Measurements from ENCODE around the gene KRT6C. TPM values are rescaled to one million over a fixed set of nuclear protein-coding genes. Genes with fewer than 3 reads are reported as not detected.
"Not testable (repeated sequence)": the region's sequence is repeated elsewhere in the genome, so short reads cannot be mapped to it uniquely, and the experiment has no call there.

Gene KRT6C
- total and polyA plus RNA-seq, 2 experiments from 2014 or later = not detected

- 88 to 89% methylated on average over 7 of the region's 7 CpGs for WGBS, 2 experiments (ENCODE audit: low coverage in 1 of 2, low lambda C conversion rate in 2 of 2, missing lambda C conversion rate in 2 of 2)
- TF ChIP-seq EZH2 (IDR thresholded peaks at IDR 0.05; ENCODE audit: insufficient read depth, poor library complexity, severe bottlenecking) (no peak), EZH2phosphoT487 (IDR thresholded peaks at IDR 0.05; ENCODE audit: insufficient read depth, low read depth) (no peak)
- Histone ChIP-seq H3K4me2 (ENCODE audit: unreplicated experiment) (no peak overlapping the region), H3K79me2 (ENCODE audit: insufficient read depth) (no peaks in the 10 kb centered on the region), H3K27ac (no peak overlapping the region), H3K9me2 (ENCODE audit: insufficient read depth) (no peaks in the 10 kb centered on the region), H3K9me3 (ENCODE audit: low read depth) (no peaks in the 10 kb centered on the region), H3K4me1 (ENCODE audit: insufficient read depth) (peaks cover 30% of the 10 kb centered on the region), H2AFZ (no peak overlapping the region), H3F3A (ENCODE audit: insufficient read depth) (peaks cover 20% of the 10 kb centered on the region), H4K20me1 (ENCODE audit: insufficient read depth) (no peaks in the 10 kb centered on the region), H3K36me3 (ENCODE audit: low read depth) (no peaks in the 10 kb centered on the region), H3K27me3 (replicated peaks; ENCODE audit: insufficient read depth) (no peaks in the 10 kb centered on the region), H3K9ac (no peak overlapping the region), H3K4me3 (no peak overlapping the region)
- peak; percentile 9 for DNase-seq
- in situ Hi-C loops (cut with MboI) = no loop called here
Measured at GRCh38 chr12:52501490-52501889, 27.9 kb upstream of the KRT6C start.

GRCh38 chr12:52500574-52500973 lies 27.0 kb upstream of the KRT6C start:
- peak overlapping the region; percentile 14 for H3K27ac ChIP-seq
- DNase-seq; H3K9ac ChIP-seq; H3K27me3 ChIP-seq (replicated peaks; ENCODE audit: insufficient read depth); H3K9me2 ChIP-seq (ENCODE audit: insufficient read depth); in situ Hi-C loops (cut with MboI); H3K4me3 ChIP-seq; H3K79me2 ChIP-seq (ENCODE audit: insufficient read depth); H3K36me3 ChIP-seq (ENCODE audit: low read depth); H2AFZ ChIP-seq; H3K4me2 ChIP-seq (ENCODE audit: unreplicated experiment); H4K20me1 ChIP-seq (ENCODE audit: insufficient read depth); H3K9me3 ChIP-seq (ENCODE audit: low read depth): not testable (repeated sequence)
- peaks cover 28% of the 10 kb centered on the region for H3F3A ChIP-seq (ENCODE audit: insufficient read depth)
- 65 to 71% methylated on average over 6 of the region's 6 CpGs for WGBS, 2 experiments (ENCODE audit: low coverage in 1 of 2, low lambda C conversion rate in 2 of 2, missing lambda C conversion rate in 2 of 2)
- H3K4me1 ChIP-seq (ENCODE audit: insufficient read depth) = peaks cover 40% of the 10 kb centered on the region

GRCh38 chr12:52499806-52500560 lies 26.4 kb upstream of the KRT6C start:
- no peak overlapping the region for H2AFZ ChIP-seq
- H3K27me3 ChIP-seq (replicated peaks; ENCODE audit: insufficient read depth) = no peaks in the 10 kb centered on the region
- no peaks in the 10 kb centered on the region for H3K9me2 ChIP-seq (ENCODE audit: insufficient read depth)
- WGBS, 2 experiments (ENCODE audit: low coverage in 1 of 2, low lambda C conversion rate in 2 of 2, missing lambda C conversion rate in 2 of 2) = 65 to 66% methylated on average over 5 of the region's 5 CpGs
- peaks cover 45% of the 10 kb centered on the region for H3K4me1 ChIP-seq (ENCODE audit: insufficient read depth)
- no peaks in the 10 kb centered on the region for H3K36me3 ChIP-seq (ENCODE audit: low read depth)
- H3K9ac ChIP-seq = no peak overlapping the region; the same call in 1 of the 2 replicates
- H3K9me3 ChIP-seq (ENCODE audit: low read depth) = no peaks in the 10 kb centered on the region
- peaks cover 34% of the 10 kb centered on the region for H3F3A ChIP-seq (ENCODE audit: insufficient read depth)
- no peaks in the 10 kb centered on the region for H3K79me2 ChIP-seq (ENCODE audit: insufficient read depth)
- in situ Hi-C loops (cut with MboI) = no loop called here
- no peak overlapping the region for H3K4me3 ChIP-seq
- no peaks in the 10 kb centered on the region for H4K20me1 ChIP-seq (ENCODE audit: insufficient read depth)
- peak overlapping the region; percentile 22 for H3K4me2 ChIP-seq (ENCODE audit: unreplicated experiment)
- H3K27ac ChIP-seq = peak overlapping the region; percentile 14
- TF ChIP-seq EZH2phosphoT487 (IDR thresholded peaks at IDR 0.05; ENCODE audit: insufficient read depth, low read depth) = no peak
- DNase-seq = peak; percentile 77

- H3K27me3 ChIP-seq (replicated peaks; ENCODE audit: insufficient read depth) = no peaks in the 10 kb centered on the region
- H3F3A ChIP-seq (ENCODE audit: insufficient read depth) = peaks cover 39% of the 10 kb centered on the region
- WGBS, 2 experiments (ENCODE audit: low coverage in 1 of 2, low lambda C conversion rate in 2 of 2, missing lambda C conversion rate in 2 of 2) = 38 to 58% methylated on average over 1 of the region's 1 CpG
- H4K20me1 ChIP-seq (ENCODE audit: insufficient read depth) = no peaks in the 10 kb centered on the region
- no peak overlapping the region for H3K9ac ChIP-seq
- H3K4me1 ChIP-seq (ENCODE audit: insufficient read depth) = peaks cover 56% of the 10 kb centered on the region
- TF ChIP-seq EZH2 (IDR thresholded peaks at IDR 0.05; ENCODE audit: insufficient read depth, poor library complexity, severe bottlenecking) (no peak), EZH2phosphoT487 (IDR thresholded peaks at IDR 0.05; ENCODE audit: insufficient read depth, low read depth) (no peak)
- in situ Hi-C loops (cut with MboI) = no loop called here
- no peaks in the 10 kb centered on the region for H3K36me3 ChIP-seq (ENCODE audit: low read depth)
- H3K9me3 ChIP-seq (ENCODE audit: low read depth) = no peaks in the 10 kb centered on the region
- no peaks in the 10 kb centered on the region for H3K79me2 ChIP-seq (ENCODE audit: insufficient read depth)
- H3K9me2 ChIP-seq (ENCODE audit: insufficient read depth) = no peaks in the 10 kb centered on the region
- no peak overlapping the region for H3K27ac ChIP-seq
- no peak for DNase-seq
- H3K4me2 ChIP-seq (ENCODE audit: unreplicated experiment) = no peak overlapping the region
- H2AFZ ChIP-seq = no peak overlapping the region
- no peak overlapping the region for H3K4me3 ChIP-seq
Measured at GRCh38 chr12:52498946-52499345, 25.3 kb upstream of the KRT6C start.

- Histone ChIP-seq H3K9ac (no peak overlapping the region), H3K9me3 (ENCODE audit: low read depth) (no peaks in the 10 kb centered on the region), H3K4me1 (ENCODE audit: insufficient read depth) (peaks cover 62% of the 10 kb centered on the region), H4K20me1 (ENCODE audit: insufficient read depth) (no peaks in the 10 kb centered on the region), H3K79me2 (ENCODE audit: insufficient read depth) (no peaks in the 10 kb centered on the region), H3K9me2 (ENCODE audit: insufficient read depth) (no peaks in the 10 kb centered on the region), H3K27me3 (replicated peaks; ENCODE audit: insufficient read depth) (no peaks in the 10 kb centered on the region), H3K36me3 (ENCODE audit: low read depth) (no peaks in the 10 kb centered on the region), H2AFZ (no peak overlapping the region), H3F3A (ENCODE audit: insufficient read depth) (peaks cover 44% of the 10 kb centered on the region), H3K4me3 (no peak overlapping the region), H3K4me2 (ENCODE audit: unreplicated experiment) (no peak overlapping the region), H3K27ac (no peak overlapping the region)
- TF ChIP-seq EZH2 (IDR thresholded peaks at IDR 0.05; ENCODE audit: insufficient read depth, poor library complexity, severe bottlenecking) (no peak), EZH2phosphoT487 (IDR thresholded peaks at IDR 0.05; ENCODE audit: insufficient read depth, low read depth) (no peak)
- WGBS, 2 experiments (ENCODE audit: low coverage in 1 of 2, low lambda C conversion rate in 2 of 2, missing lambda C conversion rate in 2 of 2) = 95 to 97% methylated on average over 7 of the region's 7 CpGs
- DNase-seq = no peak
- in situ Hi-C loops (cut with MboI) = no loop called here
Measured at GRCh38 chr12:52497975-52498374, 24.4 kb upstream of the KRT6C start.
